ENCODE data around the gene TRPM2.
A peak's percentile ranks its signal among the peaks of the same experiment; 100 is the strongest.

Gene TRPM2

GRCh38 chr21:44449473-44450363 is 96.3 kb downstream of the TRPM2 start:
- no peak for DNase-seq

GRCh38 chr21:44450402-44450801 is 97.0 kb downstream of the TRPM2 start:
- no peak for DNase-seq

GRCh38 chr21:44450999-44451398 is 97.6 kb downstream of the TRPM2 start:
- DNase-seq: no peak

GRCh38 chr21:44453120-44453519 is 99.7 kb downstream of the TRPM2 start:
- DNase-seq: no peak

GRCh38 chr21:44454058-44454457 is 100.6 kb downstream of the TRPM2 start:
- DNase-seq: no peak

- peak; percentile 76 to 96 for DNase-seq
These were observed 101.5 kb downstream of the TRPM2 start, which contains the start of gene LRRC3 for GRCh38 chr21:44454747-44455523. TSS of gene LRRC3 (plus strand) at chr21:44455510. CDS start at chr21:44456645, 1,135 bp downstream.

GRCh38 chr21:44455524-44456213 is 102.2 kb downstream of the TRPM2 start:
- DNase-seq: no peak

GRCh38 chr21:44456214-44456914 is 102.9 kb downstream of the TRPM2 start:
- DNase-seq: no peak

GRCh38 chr21:44456915-44457736 is 103.7 kb downstream of the TRPM2 start:
- no peak for DNase-seq

- no peak for DNase-seq
These were observed 105.7 kb downstream of the TRPM2 start for GRCh38 chr21:44458971-44459711.

- no peak for DNase-seq
These were observed 106.5 kb downstream of the TRPM2 start for GRCh38 chr21:44459712-44460440.

- no peak for DNase-seq
These were observed 107.0 kb downstream of the TRPM2 start for GRCh38 chr21:44460441-44460755.

GRCh38 chr21:44461005-44461404 is 107.6 kb downstream of the TRPM2 start:
- no peak for DNase-seq

GRCh38 chr21:44461464-44462001 is 108.1 kb downstream of the TRPM2 start:
- DNase-seq: no peak

- no peak for DNase-seq
These were observed 108.8 kb downstream of the TRPM2 start for GRCh38 chr21:44462086-44462833.

- DNase-seq: no peak
These were observed 109.4 kb downstream of the TRPM2 start for GRCh38 chr21:44462834-44463200.

GRCh38 chr21:44463724-44464123 is 110.3 kb downstream of the TRPM2 start:
- DNase-seq: no peak

GRCh38 chr21:44464351-44464750 is 110.9 kb downstream of the TRPM2 start:
- DNase-seq: no peak

- DNase-seq: no peak
These were observed 113.0 kb downstream of the TRPM2 start for GRCh38 chr21:44466351-44466954.
